ENCODE data around the gene CLC.

- TF ChIP-seq CTCF (IDR thresholded peaks at IDR 0.05) (no peak), POLR2A (IDR thresholded peaks at IDR 0.05) (no peak)
Measured at GRCh38 chr19:39737891-39738290, at the start of gene CLC.

Measured in transverse colon (tissue), 3 donors.